HEK293 (cell line): ENCODE data around the gene GAPVD1.
"Not testable (repeated sequence)": the region's sequence is repeated elsewhere in the genome, so short reads cannot be mapped to it uniquely, and the experiment has no call there.

Source experiments
- CTCF ChIA-PET: fragments of 350-600 bp; formaldehyde crosslinking; extraction: SDS; loops from one replicate; lab custom pipeline; 2021; ENCODE audit warnings: antibody characterized with exemption; lab: Yijun Ruan, JAX
- POLR2A ChIA-PET: fragments of 300-600 bp; formaldehyde crosslinking; extraction: SDS; loops from one replicate; lab custom pipeline; 2020; ENCODE audit warnings: antibody characterized with exemption, inconsistent platforms; lab: Yijun Ruan, JAX
- H3K27ac ChIP-seq: fragments of 200-500 bp; sonication (Bioruptor generic); 2 replicates; pipeline ENCODE4 v1.5.1; 2014; ENCODE audit warnings: low read depth, low read length, control low read depth, inconsistent platforms; ENCODE audit errors: extremely low read depth
- H3K36me3 ChIP-seq, 2 experiments: fragments of 200-500 bp in 1 of 2; sonication (Bioruptor generic) in 1 of 2; 1 replicate in 1 of 2; 2 replicates in 1 of 2; pipeline ENCODE4 v1.5.1; 2014 to 2017; ENCODE audit warnings: inconsistent platforms in 2 of 2, low read length in 2 of 2; ENCODE audit not compliant: control insufficient read depth in 2 of 2, insufficient read depth in 1 of 2
- H3K4me1 ChIP-seq: fragments of 200-500 bp; sonication (Bioruptor generic); 2 replicates; pipeline ENCODE4 v1.5.1; 2014; ENCODE audit warnings: mild to moderate bottlenecking, low read length, inconsistent platforms; ENCODE audit not compliant: control insufficient read depth, insufficient read depth
- H3K4me3 ChIP-seq: 2 replicates; pipeline ENCODE4 v1.5.1; 2011; ENCODE audit warnings: low read depth, mild to moderate bottlenecking, control low read depth, low read length, moderate library complexity
- H3K9me3 ChIP-seq: fragments of 200-500 bp; sonication (Bioruptor generic); 2 replicates; pipeline ENCODE4 v1.5.1; 2014; ENCODE audit warnings: low read depth, low read length, inconsistent platforms; ENCODE audit not compliant: control insufficient read depth, insufficient read depth
- GLI4 ChIP-seq: fragments of 450-650 bp; formaldehyde crosslinking; IDR thresholded peaks from 2 replicates; pipeline ENCODE4 v1.5.1; 2016; ENCODE audit warnings: missing biosample characterization, missing genetic modification characterization
- ZBTB1 ChIP-seq: fragments of 450-650 bp; formaldehyde crosslinking; IDR thresholded peaks from 2 replicates; pipeline ENCODE4 v1.5.1; 2016; ENCODE audit warnings: missing biosample characterization, missing genetic modification characterization
- ZFP69B ChIP-seq: fragments of 450-650 bp; formaldehyde crosslinking; IDR thresholded peaks from 2 replicates; pipeline ENCODE4 v1.5.1; 2016; ENCODE audit warnings: missing biosample characterization, missing genetic modification characterization
- ZNF114 ChIP-seq: fragments of 450-650 bp; formaldehyde crosslinking; IDR thresholded peaks from 2 replicates; pipeline ENCODE4 v1.5.0; 2017; ENCODE audit warnings: missing biosample characterization, missing genetic modification characterization
- ZNF132 ChIP-seq: fragments of 450-650 bp; formaldehyde crosslinking; IDR thresholded peaks from 2 replicates; pipeline ENCODE4 v1.5.1; 2017; ENCODE audit warnings: missing biosample characterization, missing genetic modification characterization, borderline replicate concordance
- ZNF138 ChIP-seq: fragments of 450-650 bp; formaldehyde crosslinking; IDR thresholded peaks from 2 replicates; pipeline ENCODE4 v1.5.1; 2016; ENCODE audit warnings: missing biosample characterization, missing genetic modification characterization, borderline replicate concordance
- ZNF155 ChIP-seq: fragments of 450-650 bp; formaldehyde crosslinking; IDR thresholded peaks from 2 replicates; pipeline ENCODE4 v1.5.1; 2016; ENCODE audit warnings: missing biosample characterization, missing genetic modification characterization
- ZNF24 ChIP-seq: fragments of 450-650 bp; formaldehyde crosslinking; IDR thresholded peaks from 2 replicates; pipeline ENCODE4 v1.5.1; 2016; ENCODE audit warnings: missing biosample characterization, missing genetic modification characterization
- ZNF354C ChIP-seq: fragments of 450-650 bp; formaldehyde crosslinking; IDR thresholded peaks from 2 replicates; pipeline ENCODE4 v1.5.1; 2016; ENCODE audit warnings: missing biosample characterization, missing genetic modification characterization, low read depth, borderline replicate concordance
- ZNF366 ChIP-seq: fragments of 450-650 bp; formaldehyde crosslinking; conservative IDR thresholded peaks from 2 replicates; pipeline ENCODE4 v1.5.1; 2016; ENCODE audit warnings: missing biosample characterization, missing genetic modification characterization
- ZNF670 ChIP-seq: fragments of 450-650 bp; formaldehyde crosslinking; IDR thresholded peaks from 2 replicates; pipeline ENCODE4 v1.5.1; 2016; ENCODE audit warnings: missing biosample characterization, missing genetic modification characterization, low read depth
- ZNF747 ChIP-seq: fragments of 450-650 bp; formaldehyde crosslinking; IDR thresholded peaks from 2 replicates; pipeline ENCODE4 v1.5.1; 2016; ENCODE audit warnings: missing biosample characterization, missing genetic modification characterization
- ZSCAN30 ChIP-seq: fragments of 450-650 bp; IDR thresholded peaks from 2 replicates; pipeline ENCODE4 v1.5.1; 2018; ENCODE audit warnings: missing biosample characterization, mild to moderate bottlenecking, missing genetic modification characterization, moderate library complexity
- TF ChIP-seq, protein P1 (sequence below): fragments of 450-650 bp; formaldehyde crosslinking; IDR thresholded peaks from 2 replicates; pipeline ENCODE4 v1.5.1; 2016; ENCODE audit warnings: missing biosample characterization, missing genetic modification characterization, borderline replicate concordance
- TF ChIP-seq, protein P2 (sequence below): fragments of 450-650 bp; formaldehyde crosslinking; IDR thresholded peaks from 2 replicates; pipeline ENCODE4 v1.5.1; 2016; ENCODE audit warnings: missing biosample characterization, missing genetic modification characterization

Gene GAPVD1

DNA sequence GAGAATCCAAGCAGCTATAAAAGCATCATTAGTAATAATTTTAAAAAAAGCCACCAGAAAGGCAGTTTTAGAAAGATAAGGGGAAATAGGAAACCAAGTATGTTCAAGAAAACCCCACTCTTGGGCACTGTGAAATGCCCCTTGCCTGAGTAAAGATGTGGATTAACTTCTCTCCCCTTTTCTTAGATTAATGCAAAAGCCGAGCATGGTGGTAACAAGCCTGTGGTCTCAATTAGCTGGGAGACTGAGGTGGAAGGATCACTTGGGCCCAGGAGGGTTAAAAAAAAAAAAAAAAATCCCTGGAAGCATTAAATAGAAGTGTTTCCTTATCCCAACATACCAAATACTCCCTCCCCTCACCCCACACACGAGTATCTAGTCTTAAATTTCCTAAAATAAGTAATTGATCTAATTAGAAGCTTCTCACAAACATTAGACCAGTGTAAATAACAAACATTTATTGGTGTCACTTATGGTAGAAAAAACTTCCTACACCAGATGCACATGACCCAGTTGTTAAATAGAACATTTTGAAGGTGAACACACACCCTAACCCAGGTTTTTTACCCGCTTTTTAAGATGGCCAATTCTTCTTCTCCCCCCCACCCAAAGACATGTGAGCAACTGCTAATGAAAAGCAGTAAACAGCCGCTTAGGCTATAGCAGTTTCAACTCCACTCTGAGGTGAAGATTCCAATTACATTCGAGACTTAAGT is 25.7 kb upstream of the GAPVD1 start:
- no peaks in the 10 kb centered on the region for H3K4me1 ChIP-seq
- no peaks in the 10 kb centered on the region for H3K9me3 ChIP-seq
- H3K27ac ChIP-seq = no peak overlapping the region
- no peak overlapping the region for H3K4me3 ChIP-seq
- POLR2A ChIA-PET = interaction anchor here (0.6 to 1.0 kb wide), 5 partner anchors 9 to 469 kb away, joined by 3 to 4 read pairs (median 3); no protein-coding TSS in a partner anchor
- H3K36me3 ChIP-seq = peaks cover 13 to 75% of the 10 kb centered on the region in 2 experiments; a peak in 2 of 3 replicates
- CTCF ChIA-PET = interaction anchor here (1.0 to 1.1 kb wide), 2 partner anchors 92 to 99 kb away, joined by 4 read pairs; no protein-coding TSS in a partner anchor
- TF ChIP-seq ZBTB1 (tag by site-specific recombination) = no peak
- no peak for TF ChIP-seq ZNF670 (tag by site-specific recombination)
- no peak for TF ChIP-seq GLI4
- no peak for TF ChIP-seq ZNF354C
- TF ChIP-seq ZNF114 (tag by site-specific recombination) = no peak
- TF ChIP-seq ZFP69B (tag by site-specific recombination) = no peak
- TF ChIP-seq ZNF155 (tag by site-specific recombination) = no peak
- TF ChIP-seq, all 188 proteins: peak for 0

GRCh38 chr9:125236520-125237159 is 25.0 kb upstream of the GAPVD1 start:
- H3K4me3 ChIP-seq = not testable (repeated sequence)

GRCh38 chr9:125238127-125238914 is 23.3 kb upstream of the GAPVD1 start:
- Histone ChIP-seq H3K4me3 (no peak overlapping the region), H3K36me3 (peaks cover 13 to 70% of the 10 kb centered on the region in 2 experiments; a peak in 2 of 3 replicates), H3K4me1 (no peaks in the 10 kb centered on the region), H3K27ac (no peak overlapping the region), H3K9me3 (no peaks in the 10 kb centered on the region)
- POLR2A ChIA-PET = interaction anchor here (0.9 to 1.2 kb wide), 2 partner anchors 10 to 77 kb away, joined by 3 read pairs; no protein-coding TSS in a partner anchor
- TF ChIP-seq, protein P1, sequence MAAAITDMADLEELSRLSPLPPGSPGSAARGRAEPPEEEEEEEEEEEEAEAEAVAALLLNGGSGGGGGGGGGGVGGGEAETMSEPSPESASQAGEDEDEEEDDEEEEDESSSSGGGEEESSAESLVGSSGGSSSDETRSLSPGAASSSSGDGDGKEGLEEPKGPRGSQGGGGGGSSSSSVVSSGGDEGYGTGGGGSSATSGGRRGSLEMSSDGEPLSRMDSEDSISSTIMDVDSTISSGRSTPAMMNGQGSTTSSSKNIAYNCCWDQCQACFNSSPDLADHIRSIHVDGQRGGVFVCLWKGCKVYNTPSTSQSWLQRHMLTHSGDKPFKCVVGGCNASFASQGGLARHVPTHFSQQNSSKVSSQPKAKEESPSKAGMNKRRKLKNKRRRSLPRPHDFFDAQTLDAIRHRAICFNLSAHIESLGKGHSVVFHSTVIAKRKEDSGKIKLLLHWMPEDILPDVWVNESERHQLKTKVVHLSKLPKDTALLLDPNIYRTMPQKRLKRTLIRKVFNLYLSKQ = no peak
- TF ChIP-seq ZNF24 (tag by site-specific recombination) (no peak), ZNF132 (tag by site-specific recombination) (no peak), ZNF155 (tag by site-specific recombination) (no peak), ZNF138 (tag by site-specific recombination) (no peak), ZNF366 (no peak), ZNF747 (no peak), ZSCAN30 (tag by site-specific recombination) (no peak)
- TF ChIP-seq, protein P2, sequence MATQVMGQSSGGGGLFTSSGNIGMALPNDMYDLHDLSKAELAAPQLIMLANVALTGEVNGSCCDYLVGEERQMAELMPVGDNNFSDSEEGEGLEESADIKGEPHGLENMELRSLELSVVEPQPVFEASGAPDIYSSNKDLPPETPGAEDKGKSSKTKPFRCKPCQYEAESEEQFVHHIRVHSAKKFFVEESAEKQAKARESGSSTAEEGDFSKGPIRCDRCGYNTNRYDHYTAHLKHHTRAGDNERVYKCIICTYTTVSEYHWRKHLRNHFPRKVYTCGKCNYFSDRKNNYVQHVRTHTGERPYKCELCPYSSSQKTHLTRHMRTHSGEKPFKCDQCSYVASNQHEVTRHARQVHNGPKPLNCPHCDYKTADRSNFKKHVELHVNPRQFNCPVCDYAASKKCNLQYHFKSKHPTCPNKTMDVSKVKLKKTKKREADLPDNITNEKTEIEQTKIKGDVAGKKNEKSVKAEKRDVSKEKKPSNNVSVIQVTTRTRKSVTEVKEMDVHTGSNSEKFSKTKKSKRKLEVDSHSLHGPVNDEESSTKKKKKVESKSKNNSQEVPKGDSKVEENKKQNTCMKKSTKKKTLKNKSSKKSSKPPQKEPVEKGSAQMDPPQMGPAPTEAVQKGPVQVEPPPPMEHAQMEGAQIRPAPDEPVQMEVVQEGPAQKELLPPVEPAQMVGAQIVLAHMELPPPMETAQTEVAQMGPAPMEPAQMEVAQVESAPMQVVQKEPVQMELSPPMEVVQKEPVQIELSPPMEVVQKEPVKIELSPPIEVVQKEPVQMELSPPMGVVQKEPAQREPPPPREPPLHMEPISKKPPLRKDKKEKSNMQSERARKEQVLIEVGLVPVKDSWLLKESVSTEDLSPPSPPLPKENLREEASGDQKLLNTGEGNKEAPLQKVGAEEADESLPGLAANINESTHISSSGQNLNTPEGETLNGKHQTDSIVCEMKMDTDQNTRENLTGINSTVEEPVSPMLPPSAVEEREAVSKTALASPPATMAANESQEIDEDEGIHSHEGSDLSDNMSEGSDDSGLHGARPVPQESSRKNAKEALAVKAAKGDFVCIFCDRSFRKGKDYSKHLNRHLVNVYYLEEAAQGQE (tag by site-specific recombination) = no peak
- CTCF ChIA-PET = interaction anchor here (0.6 to 1.2 kb wide), 2 partner anchors 94 to 564 kb away, joined by 4 read pairs; no protein-coding TSS in a partner anchor

More at GRCh38 chr9:125236520-125237159, 25.0 kb upstream of the GAPVD1 start:
- H3K36me3 ChIP-seq = peaks cover 13 to 75% of the 10 kb centered on the region in 2 experiments; a peak in 2 of 3 replicates
- H3K9me3 ChIP-seq, H3K27ac ChIP-seq, H3K4me1 ChIP-seq: not testable (repeated sequence)
- POLR2A ChIA-PET = interaction anchor here (0.7 to 1.0 kb wide), 2 partner anchors 8 to 32 kb away, joined by 3 to 4 read pairs; no protein-coding TSS in a partner anchor
- CTCF ChIA-PET = interaction anchor here (1.1 kb wide), 1 partner anchor 93 kb away, joined by 4 read pairs; no protein-coding TSS in a partner anchor
